Keratinocyte (primary cell): ENCODE data around the gene HMCN2. TPM values are rescaled to one million over a fixed set of nuclear protein-coding genes. Genes with fewer than 3 reads are reported as not detected.

Experiments
- DNase-seq: peaks from one replicate; pipeline ENCODE4 v3.0.0-alpha.2; 2011; ENCODE audit warnings: low read depth, missing footprints, low spot score
- FAIRE-seq: peaks from 2 replicates; lab custom pipeline; 2011; peaks lifted over from hg19 to GRCh38; lab: Jason Lieb, UNC
- H2AFZ ChIP-seq: 2 replicates; pipeline ENCODE4 v1.6.0; 2012; ENCODE audit warnings: low read length, control low read depth, inconsistent platforms; ENCODE audit not compliant: control insufficient read depth
- H3K27ac ChIP-seq: 2 replicates; pipeline ENCODE4 v1.5.1; 2011; ENCODE audit warnings: low read length; ENCODE audit not compliant: control insufficient read depth, insufficient read depth
- H3K27me3 ChIP-seq: 3 replicates; pipeline ENCODE4 v1.6.0; 2011; ENCODE audit warnings: low read length; ENCODE audit not compliant: control insufficient read depth, insufficient read depth; ENCODE audit errors: extremely low read depth
- H3K36me3 ChIP-seq, 2 experiments: 2 replicates in 1 of 2; 3 replicates in 1 of 2; pipeline ENCODE4 v1.5.1; 2011; ENCODE audit warnings: low read length in 2 of 2, mild to moderate bottlenecking in 1 of 2; ENCODE audit not compliant: control insufficient read depth in 2 of 2, insufficient read depth in 2 of 2; ENCODE audit errors: extremely low read depth in 1 of 2
- H3K4me1 ChIP-seq: 3 replicates; pipeline ENCODE4 v1.5.1; 2011; ENCODE audit warnings: low read length; ENCODE audit not compliant: control insufficient read depth, insufficient read depth; ENCODE audit errors: extremely low read depth
- H3K4me2 ChIP-seq: 3 replicates; pipeline ENCODE4 v1.6.0; 2011; ENCODE audit warnings: low read depth, low read length; ENCODE audit not compliant: control insufficient read depth, insufficient read depth; ENCODE audit errors: extremely low read depth
- H3K4me3 ChIP-seq, 3 experiments: fragments of 200-600 bp in 1 of 3; sonication (generic) in 1 of 3; 2 replicates in 2 of 3; 3 replicates in 1 of 3; pipeline ENCODE4 v1.5.1; 2011 to 2016; ENCODE audit warnings: low read length in 3 of 3, mild to moderate bottlenecking in 3 of 3, control low read depth in 2 of 3, inconsistent platforms in 1 of 3, low read depth in 1 of 3, mixed read lengths in 1 of 3, mixed run types in 1 of 3, moderate library complexity in 1 of 3; ENCODE audit not compliant: control insufficient read depth in 2 of 3, insufficient read depth in 2 of 3; ENCODE audit errors: extremely low read depth in 1 of 3
- H3K79me2 ChIP-seq: 2 replicates; pipeline ENCODE4 v1.6.0; 2012; ENCODE audit warnings: low read length; ENCODE audit not compliant: control insufficient read depth, insufficient read depth
- H3K9ac ChIP-seq: 3 replicates; pipeline ENCODE4 v1.6.0; 2011; ENCODE audit warnings: low read length; ENCODE audit not compliant: control insufficient read depth, insufficient read depth; ENCODE audit errors: extremely low read depth
- H3K9me1 ChIP-seq: 3 replicates; pipeline ENCODE4 v1.6.0; 2011; ENCODE audit warnings: low read length; ENCODE audit not compliant: control insufficient read depth, insufficient read depth; ENCODE audit errors: extremely low read depth
- H3K9me3 ChIP-seq: 2 replicates; pipeline ENCODE4 v1.5.1; 2012; ENCODE audit warnings: low read depth, low read length; ENCODE audit not compliant: control insufficient read depth
- H4K20me1 ChIP-seq: 3 replicates; pipeline ENCODE4 v1.6.0; 2011; ENCODE audit warnings: low read length; ENCODE audit not compliant: control insufficient read depth, insufficient read depth; ENCODE audit errors: extremely low read depth
- CTCF ChIP-seq, 3 experiments: IDR thresholded peaks in 1 of 3; conservative IDR thresholded peaks in 1 of 3; optimal IDR thresholded peaks in 1 of 3; 2 replicates in 2 of 3; 3 replicates in 1 of 3; pipeline versions ENCODE3 to v1.5.1; 2011; ENCODE audit warnings: low read length in 3 of 3, mild to moderate bottlenecking in 3 of 3, moderate library complexity in 2 of 3, control low read depth in 1 of 3, inconsistent platforms in 1 of 3; ENCODE audit not compliant: insufficient read depth in 2 of 3; ENCODE audit errors: extremely low read depth in 1 of 3
- EZH2 ChIP-seq: IDR thresholded peaks from one replicate; pipeline ENCODE4 v1.6.1; 2012; ENCODE audit warnings: inconsistent platforms, mild to moderate bottlenecking, low read length, moderate library complexity
- dilution Hi-C: fragments of 300-500 bp; cut with MboI; formaldehyde crosslinking; loops from one replicate; pipeline ENCODE4 v1.7.0; 2020; ENCODE audit warnings: low sequenced_read_pairs; ENCODE audit not compliant: extremely low pct_ligation_motif_present
- polyA plus RNA-seq, 5 experiments: library from polyadenylated mRNA; depleted of rRNA in 3 of 5; stranded (reverse) in 3 of 5; stranded (forward) in 1 of 5; unstranded in 1 of 5; fragments of >200 nt; gene quantifications; 1 replicate in 1 of 5; 2 replicates in 3 of 5; 3 replicates in 1 of 5; pipeline versions ENCODE4 v1.2.1 to v1.2.3, GENCODE V29; 2011 to 2012; ENCODE audit warnings: missing spikeins in 2 of 5, low read depth in 1 of 5, low replicate concordance in 1 of 5

HMCN2 gene
- polyA plus RNA-seq, 1 donor (not counting 4 experiments of a cell fraction or from before 2014, with no cell fraction given), result not detected

- TF ChIP-seq CTCF (optimal IDR thresholded peaks at IDR 0.05 in 1 of 3, IDR thresholded peaks at IDR 0.05 in 1 of 3, conservative IDR thresholded peaks at IDR 0.05 in 1 of 3; ENCODE audit: extremely low read depth in 1 of 3, insufficient read depth in 2 of 3, low read length in 3 of 3) (no peak), EZH2 (no peak)
- Histone ChIP-seq H2AFZ (no peak overlapping the region), H3K4me2 (no peak overlapping the region), H4K20me1 (no peaks in the 10 kb centered on the region), H3K4me3 (no peak overlapping the region), H3K9me3 (no peaks in the 10 kb centered on the region), H3K79me2 (no peaks in the 10 kb centered on the region), H3K27ac (no peak overlapping the region), H3K9me1 (no peaks in the 10 kb centered on the region), H3K27me3 (no peaks in the 10 kb centered on the region), H3K4me1 (peaks cover 4% of the 10 kb centered on the region), H3K36me3 (no peaks in the 10 kb centered on the region), H3K9ac (no peak overlapping the region)
- no peak for DNase-seq
- dilution Hi-C loops, result no loop called here
- no peak for FAIRE-seq
Observed at GRCh38 chr9:130391866-130392265, 126.3 kb downstream of the HMCN2 start.

GRCh38 chr9:130393681-130394071 lies 128.1 kb downstream of the HMCN2 start:
- Histone ChIP-seq H3K4me3 (no peak overlapping the region), H3K27ac (no peak overlapping the region), H3K4me2 (no peak overlapping the region), H3K9me3 (no peaks in the 10 kb centered on the region), H3K36me3 (no peaks in the 10 kb centered on the region), H3K27me3 (no peaks in the 10 kb centered on the region), H3K79me2 (no peaks in the 10 kb centered on the region), H3K9ac (no peak overlapping the region), H3K9me1 (no peaks in the 10 kb centered on the region), H3K4me1 (peaks cover 4% of the 10 kb centered on the region), H2AFZ (no peak overlapping the region), H4K20me1 (no peaks in the 10 kb centered on the region)
- no peak for TF ChIP-seq EZH2
- TF ChIP-seq CTCF (optimal IDR thresholded peaks at IDR 0.05 in 1 of 3, IDR thresholded peaks at IDR 0.05 in 1 of 3, conservative IDR thresholded peaks at IDR 0.05 in 1 of 3; ENCODE audit: extremely low read depth in 1 of 3, insufficient read depth in 2 of 3, low read length in 3 of 3), result no peak
- dilution Hi-C loops, result no loop called here
- DNase-seq (no peak), FAIRE-seq (no peak)
